Kidney capillary endothelial cell (primary cell): ENCODE results near the gene PALLD.
A peak's percentile ranks its signal among the peaks of the same experiment; 100 is the strongest.
"Not testable (repeated sequence)": the region's sequence is repeated elsewhere in the genome, so short reads cannot be mapped to it uniquely, and the experiment has no call there.

Source experiments
- DNase-seq: peaks from one replicate; pipeline ENCODE4 v3.0.0-alpha.2; 2018; ENCODE audit warnings: low spot score

PALLD gene

GRCh38 chr4:168496834-168497233, at the start of gene PALLD:
Gene PALLD (plus strand): TSS chr4:168497052.
- DNase-seq = no peak

GRCh38 chr4:168449063-168449462, 47.8 kb upstream of the PALLD start:
- DNase-seq = not testable (repeated sequence)

GRCh38 chr4:168449719-168450452, 47.0 kb upstream of the PALLD start:
- DNase-seq = peak; percentile 12

- DNase-seq = peak; percentile 34
Observed at GRCh38 chr4:168451331-168451730, 45.5 kb upstream of the PALLD start.

- DNase-seq = peak; percentile 55
Observed at GRCh38 chr4:168451744-168452390, 45.0 kb upstream of the PALLD start.

GRCh38 chr4:168453146-168453545, 43.7 kb upstream of the PALLD start:
- no peak for DNase-seq

GRCh38 chr4:168458256-168458655, 38.6 kb upstream of the PALLD start:
- not testable (repeated sequence) for DNase-seq

GRCh38 chr4:168461821-168462220, 35.0 kb upstream of the PALLD start:
- no peak for DNase-seq

GRCh38 chr4:168472920-168473319, 23.9 kb upstream of the PALLD start:
- no peak for DNase-seq

GRCh38 chr4:168474660-168475320, 22.1 kb upstream of the PALLD start:
- no peak for DNase-seq

GRCh38 chr4:168475745-168476144, 21.1 kb upstream of the PALLD start:
- no peak for DNase-seq

- DNase-seq = no peak
Observed at GRCh38 chr4:168478868-168479267, 18.0 kb upstream of the PALLD start.

GRCh38 chr4:168480931-168481611, 15.8 kb upstream of the PALLD start:
- DNase-seq = peak; percentile 89

GRCh38 chr4:168483811-168484210, 13.0 kb upstream of the PALLD start:
- no peak for DNase-seq

GRCh38 chr4:168484626-168485025, 12.2 kb upstream of the PALLD start:
- no peak for DNase-seq

- DNase-seq = no peak
Observed at GRCh38 chr4:168485156-168485910, 11.5 kb upstream of the PALLD start.

- peak; percentile 37 for DNase-seq
Observed at GRCh38 chr4:168486912-168487281, 10.0 kb upstream of the PALLD start.

GRCh38 chr4:168487282-168488035, 9.4 kb upstream of the PALLD start:
- DNase-seq = no peak

GRCh38 chr4:168488869-168489274, 8.0 kb upstream of the PALLD start:
- DNase-seq = no peak

GRCh38 chr4:168489616-168490015, 7.2 kb upstream of the PALLD start:
- no peak for DNase-seq

GRCh38 chr4:168490711-168491110, 6.1 kb upstream of the PALLD start:
- no peak for DNase-seq
